GM12878 (cell line): ENCODE data around the gene DERA. TPM values are rescaled to one million over a fixed set of nuclear protein-coding genes. Genes with fewer than 3 reads are reported as not detected.

Experiments used
- ATAC-seq: fragments of 200-7000 bp; cut with Tn5 transposase; 3 replicates; pipeline ENCODE4 v1.9.1; 2020; ENCODE audit warnings: mild to moderate bottlenecking, moderate library complexity
- BruUV-seq: library from RNA; stranded (reverse); fragments of 400-500 nt; replicated peaks from 2 replicates; lab custom pipeline; 2021; lab: Mats Ljungman, UMichigan
- CTCF ChIA-PET: fragments of 300-600 bp; sonication (Branson Sonifier 250); formaldehyde crosslinking; extraction: SDS; loops from one replicate; lab custom pipeline; 2021; ENCODE audit warnings: inconsistent platforms; lab: Yijun Ruan, JAX
- POLR2A ChIA-PET: fragments of 350-600 bp; formaldehyde crosslinking; extraction: SDS; loops from one replicate; lab custom pipeline; 2021; ENCODE audit warnings: inconsistent platforms; lab: Charles Lee
- RAD21 ChIA-PET: fragments of 300-600 bp; sonication (Branson Sonifier 250); formaldehyde crosslinking; loops from one replicate; lab custom pipeline; 2023; ENCODE audit warnings: antibody characterized with exemption; ENCODE audit not compliant: unreplicated experiment; lab: Charles Lee
- SMC1A ChIA-PET: fragments of 300-600 bp; sonication (Branson Sonifier 250); formaldehyde crosslinking; loops from one replicate; lab custom pipeline; 2023; ENCODE audit not compliant: unreplicated experiment, uncharacterized antibody; lab: Charles Lee
- DNase-seq: peaks from one replicate; pipeline ENCODE4 v3.0.0-alpha.2; 2011; ENCODE audit warnings: low read depth, low spot score
- FAIRE-seq: peaks from 3 replicates; lab custom pipeline; 2011; peaks lifted over from hg19 to GRCh38; lab: Jason Lieb, UNC
- H2AFZ ChIP-seq: 2 replicates; pipeline ENCODE4 v1.6.0; 2011; ENCODE audit warnings: low read depth, low read length, control low read depth; ENCODE audit not compliant: control insufficient read depth
- H3K27ac ChIP-seq: 2 replicates; pipeline ENCODE4 v1.5.1; 2011; ENCODE audit warnings: control low read depth; ENCODE audit not compliant: control insufficient read depth, insufficient read depth
- H3K27me3 ChIP-seq, 2 experiments: replicated peaks in 1 of 2; 2 replicates each; pipeline versions ENCODE4 v1.6.0 to v1.6.1; 2011; ENCODE audit warnings: low read length in 1 of 2; ENCODE audit not compliant: control insufficient read depth in 2 of 2, insufficient read depth in 2 of 2
- H3K36me3 ChIP-seq, 2 experiments: 2 replicates each; pipeline ENCODE4 v1.5.1; 2011; ENCODE audit warnings: low read length in 1 of 2; ENCODE audit not compliant: control insufficient read depth in 2 of 2, insufficient read depth in 2 of 2
- H3K4me1 ChIP-seq: 2 replicates; pipeline ENCODE4 v1.6.1; 2011; ENCODE audit warnings: mild to moderate bottlenecking, low read length, moderate library complexity, mixed read lengths; ENCODE audit not compliant: control insufficient read depth, insufficient read depth
- H3K4me2 ChIP-seq: 2 replicates; pipeline ENCODE4 v1.6.0; 2011; ENCODE audit warnings: control low read depth; ENCODE audit not compliant: control insufficient read depth, insufficient read depth
- H3K4me3 ChIP-seq: fragments of 200-600 bp; sonication (generic); 2 replicates; pipeline ENCODE4 v1.5.1; 2016
- H3K79me2 ChIP-seq: 2 replicates; pipeline ENCODE4 v1.6.0; 2011; ENCODE audit warnings: low read length; ENCODE audit not compliant: control insufficient read depth, insufficient read depth
- H3K9ac ChIP-seq: 2 replicates; pipeline ENCODE4 v1.8.0; 2011; ENCODE audit warnings: low read length, control low read depth, mixed read lengths; ENCODE audit not compliant: control insufficient read depth, insufficient read depth
- H3K9me3 ChIP-seq: replicated peaks from 3 replicates; pipeline ENCODE4 v1.5.1; 2011; ENCODE audit warnings: mild to moderate bottlenecking, low read length; ENCODE audit not compliant: control insufficient read depth, insufficient read depth
- H4K20me1 ChIP-seq: 2 replicates; pipeline ENCODE4 v1.6.0; 2011; ENCODE audit not compliant: control insufficient read depth, insufficient read depth
- FOS ChIP-seq: IDR thresholded peaks from 3 replicates; pipeline ENCODE4 v1.6.1; 2011; ENCODE audit warnings: borderline replicate concordance; ENCODE audit not compliant: insufficient read length; ENCODE audit errors: extremely low read depth
- FOXK2 ChIP-seq: fragments of 450-650 bp; IDR thresholded peaks from 2 replicates; pipeline ENCODE4 v1.6.1; 2017; ENCODE audit warnings: mild to moderate bottlenecking, moderate library complexity
- HCFC1 ChIP-seq: fragments of 150-350 bp; IDR thresholded peaks from 2 replicates; pipeline ENCODE4 v1.6.1; 2014; ENCODE audit warnings: low read length
- NFYB ChIP-seq: IDR thresholded peaks from 2 replicates; pipeline ENCODE4 v1.6.1; 2011; ENCODE audit warnings: low read depth, mild to moderate bottlenecking, low read length, improper control_type of control experiment, moderate library complexity; ENCODE audit not compliant: insufficient read depth
- POLR2A ChIP-seq: IDR thresholded peaks from 2 replicates; pipeline ENCODE4 v1.6.1; 2011; ENCODE audit warnings: low read depth, mild to moderate bottlenecking, low read length
- POU2F2 ChIP-seq: IDR thresholded peaks from 3 replicates; pipeline ENCODE4 v1.6.1; 2011; ENCODE audit warnings: low read depth, mild to moderate bottlenecking, low read length, borderline replicate concordance
- RBBP5 ChIP-seq: fragments of 200-600 bp; sonication (generic); conservative IDR thresholded peaks from 2 replicates; pipeline ENCODE4 v1.6.1; 2016
- SMARCA5 ChIP-seq: fragments of 450-650 bp; IDR thresholded peaks from 2 replicates; pipeline ENCODE4 v1.6.1; 2017; ENCODE audit warnings: mild to moderate bottlenecking
- ZBED1 ChIP-seq: IDR thresholded peaks from 2 replicates; pipeline ENCODE4 v1.6.1; 2016; ENCODE audit warnings: borderline replicate concordance
- WGBS: methylation state at CpG from one replicate; pipeline ENCODE4 v1.1.6; 2016; ENCODE audit warnings: low lambda C conversion rate; ENCODE audit not compliant: insufficient replicate concordance, insufficient coverage; ENCODE audit errors: missing lambda C conversion rate; 5-methylcytosine and 5-hydroxymethylcytosine counted together
- in situ Hi-C: fragments of 300-500 bp; cut with MboI; formaldehyde crosslinking; loops from 9 replicates; pipeline ENCODE4 v1.14.3; 2018; ENCODE audit warnings: mixed read lengths
- intact Hi-C: fragments of 100-400 bp; cut with micrococcal nuclease; formaldehyde crosslinking; loops from one replicate; pipeline ENCODE4 v1.14.2; 2022; ENCODE audit not compliant: unreplicated experiment
- polyA plus RNA-seq, 11 experiments: library from polyadenylated mRNA; depleted of rRNA in 4 of 11; unstranded in 6 of 11; stranded (reverse) in 5 of 11; fragments of >200 nt; fragmentation: Nextera tagmentation in 4 of 11; fragmentation: Illumina TruSeq in 1 of 11; extraction: Ambion mirVana in 4 of 11; extraction: Trizol in 1 of 11; gene quantifications; 1 replicate in 1 of 11; 2 replicates in 10 of 11; pipeline versions ENCODE4 v1.2.1 to v1.2.3, GENCODE V29; 2011 to 2016; ENCODE audit warnings: inconsistent platforms in 2 of 11, missing spikeins in 2 of 11, low read depth in 1 of 11
- total RNA-seq, 4 experiments: library from RNA; depleted of rRNA in 3 of 4; stranded (reverse); fragments of >200 nt in 3 of 4; fragmentation: Illumina TruSeq in 1 of 4; extraction: Trizol in 1 of 4; gene quantifications; 2 replicates each; pipeline versions ENCODE4 v1.2.1 to v1.2.3, GENCODE V29; 2013 to 2021
- TF ChIP-seq, protein P1 (sequence below): fragments of 450-650 bp; IDR thresholded peaks from 2 replicates; pipeline ENCODE4 v1.6.1; 2018; ENCODE audit warnings: mild to moderate bottlenecking, low read depth, moderate library complexity; ENCODE audit not compliant: partially characterized antibody
- TF ChIP-seq, protein P2 (sequence below): IDR thresholded peaks from 2 replicates; pipeline ENCODE4 v1.6.1; 2012; ENCODE audit warnings: low read depth, low read length, improper control_type of control experiment

Gene DERA
- total and polyA plus RNA-seq, 10 of the 15 experiments (the other 5 are each of a cell fraction or from before 2014, with no cell fraction given), result 34.9 to 97.1 (median 40.8) TPM

DNA sequence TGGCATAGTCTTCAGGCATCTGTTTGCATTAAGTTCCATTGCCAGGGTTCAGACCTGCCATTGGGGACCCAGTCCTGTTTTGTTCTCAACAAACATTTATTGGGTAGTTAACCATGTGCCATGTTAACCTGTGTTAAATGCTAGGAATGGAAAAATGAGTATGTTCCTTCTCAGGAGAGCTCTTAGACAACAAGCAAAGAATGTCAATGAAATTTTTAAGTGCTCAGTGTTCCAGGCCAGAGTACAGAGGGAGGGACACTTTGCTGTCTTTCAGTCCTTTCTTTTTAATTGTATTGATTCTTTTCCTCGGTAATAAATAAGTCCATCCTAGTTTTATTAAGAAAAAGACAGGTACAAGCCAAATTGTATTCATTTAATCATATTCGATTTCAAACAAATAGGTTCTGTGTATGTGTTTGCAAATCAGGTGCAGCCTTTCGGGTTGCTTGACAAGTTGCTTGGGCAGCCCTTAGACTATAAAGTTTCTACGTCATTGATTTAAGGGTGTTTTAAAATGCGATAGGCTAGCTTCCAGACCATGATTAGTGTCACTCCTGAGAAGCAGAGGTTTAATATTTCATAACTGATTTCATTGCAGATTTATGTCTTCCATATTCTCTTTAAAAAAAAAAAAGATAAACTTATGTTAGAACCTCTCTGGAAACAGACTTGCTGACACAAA, 123.1 kb downstream of the DERA start:
- POLR2A ChIA-PET, result no interaction called here

More for the DNA sequence above, 123.1 kb downstream of the DERA start:
- TF ChIP-seq, protein P1, sequence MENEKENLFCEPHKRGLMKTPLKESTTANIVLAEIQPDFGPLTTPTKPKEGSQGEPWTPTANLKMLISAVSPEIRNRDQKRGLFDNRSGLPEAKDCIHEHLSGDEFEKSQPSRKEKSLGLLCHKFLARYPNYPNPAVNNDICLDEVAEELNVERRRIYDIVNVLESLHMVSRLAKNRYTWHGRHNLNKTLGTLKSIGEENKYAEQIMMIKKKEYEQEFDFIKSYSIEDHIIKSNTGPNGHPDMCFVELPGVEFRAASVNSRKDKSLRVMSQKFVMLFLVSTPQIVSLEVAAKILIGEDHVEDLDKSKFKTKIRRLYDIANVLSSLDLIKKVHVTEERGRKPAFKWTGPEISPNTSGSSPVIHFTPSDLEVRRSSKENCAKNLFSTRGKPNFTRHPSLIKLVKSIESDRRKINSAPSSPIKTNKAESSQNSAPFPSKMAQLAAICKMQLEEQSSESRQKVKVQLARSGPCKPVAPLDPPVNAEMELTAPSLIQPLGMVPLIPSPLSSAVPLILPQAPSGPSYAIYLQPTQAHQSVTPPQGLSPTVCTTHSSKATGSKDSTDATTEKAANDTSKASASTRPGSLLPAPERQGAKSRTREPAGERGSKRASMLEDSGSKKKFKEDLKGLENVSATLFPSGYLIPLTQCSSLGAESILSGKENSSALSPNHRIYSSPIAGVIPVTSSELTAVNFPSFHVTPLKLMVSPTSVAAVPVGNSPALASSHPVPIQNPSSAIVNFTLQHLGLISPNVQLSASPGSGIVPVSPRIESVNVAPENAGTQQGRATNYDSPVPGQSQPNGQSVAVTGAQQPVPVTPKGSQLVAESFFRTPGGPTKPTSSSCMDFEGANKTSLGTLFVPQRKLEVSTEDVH, result no peak
- TF ChIP-seq HCFC1 (no peak), ZBED1 (no peak), RBBP5 (no peak), NFYB (no peak), POLR2A (no peak), FOS (no peak), FOXK2 (no peak), SMARCA5 (no peak), POU2F2 (no peak)
- TF ChIP-seq, protein P2, sequence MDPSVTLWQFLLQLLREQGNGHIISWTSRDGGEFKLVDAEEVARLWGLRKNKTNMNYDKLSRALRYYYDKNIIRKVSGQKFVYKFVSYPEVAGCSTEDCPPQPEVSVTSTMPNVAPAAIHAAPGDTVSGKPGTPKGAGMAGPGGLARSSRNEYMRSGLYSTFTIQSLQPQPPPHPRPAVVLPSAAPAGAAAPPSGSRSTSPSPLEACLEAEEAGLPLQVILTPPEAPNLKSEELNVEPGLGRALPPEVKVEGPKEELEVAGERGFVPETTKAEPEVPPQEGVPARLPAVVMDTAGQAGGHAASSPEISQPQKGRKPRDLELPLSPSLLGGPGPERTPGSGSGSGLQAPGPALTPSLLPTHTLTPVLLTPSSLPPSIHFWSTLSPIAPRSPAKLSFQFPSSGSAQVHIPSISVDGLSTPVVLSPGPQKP, result no peak
- DNase-seq (no peak), FAIRE-seq (no peak), ATAC-seq (no peak)
- Histone ChIP-seq H4K20me1 (no peaks in the 10 kb centered on the region), H2AFZ (no peak overlapping the region), H3K4me3 (no peak overlapping the region), H3K27me3 (no peaks in the 10 kb centered on the region), H3K4me2 (no peak overlapping the region), H3K36me3 (peaks cover 0 to 5% of the 10 kb centered on the region in 2 experiments; a peak in 1 of 4 replicates), H3K27ac (no peak overlapping the region), H3K9ac (no peak overlapping the region), H3K79me2 (no peaks in the 10 kb centered on the region), H3K4me1 (no peaks in the 10 kb centered on the region), H3K9me3 (no peaks in the 10 kb centered on the region)
- SMC1A ChIA-PET, result no interaction called here
- intact Hi-C loops, result no loop called here
- BruUV-seq, result no TSS peak
- RAD21 ChIA-PET, result no interaction called here
- CTCF ChIA-PET, result interaction anchor here (0.9 kb wide), 1 partner anchor 28 kb away, joined by 3 read pairs; no protein-coding TSS in a partner anchor
- WGBS, result 95% methylated on average over 5 of the region's 5 CpGs
- in situ Hi-C loops, result no loop called here
